NCI-H128 (cell line): ENCODE data around the gene FTSJ1.
"Not testable (repeated sequence)": the region's sequence is repeated elsewhere in the genome, so short reads cannot be mapped to it uniquely, and the experiment has no call there.

ENCODE experiments used
- DNase-seq: peaks from one replicate; lab custom pipeline; 2025; ENCODE audit not compliant: unreplicated experiment; lab: John Stamatoyannopoulos, UW

FTSJ1 gene

GRCh38 chrX:48520976-48521352, 45.0 kb downstream of the FTSJ1 start:
- DNase-seq, result no peak

- peak; percentile 95 for DNase-seq
Measured at GRCh38 chrX:48521353-48522243, 45.6 kb downstream of the FTSJ1 start, which contains the start of gene EBP. Gene EBP (plus strand): TSS chrX:48521808. CDS start chrX:48523772, 1,964 bp downstream.

DNA sequence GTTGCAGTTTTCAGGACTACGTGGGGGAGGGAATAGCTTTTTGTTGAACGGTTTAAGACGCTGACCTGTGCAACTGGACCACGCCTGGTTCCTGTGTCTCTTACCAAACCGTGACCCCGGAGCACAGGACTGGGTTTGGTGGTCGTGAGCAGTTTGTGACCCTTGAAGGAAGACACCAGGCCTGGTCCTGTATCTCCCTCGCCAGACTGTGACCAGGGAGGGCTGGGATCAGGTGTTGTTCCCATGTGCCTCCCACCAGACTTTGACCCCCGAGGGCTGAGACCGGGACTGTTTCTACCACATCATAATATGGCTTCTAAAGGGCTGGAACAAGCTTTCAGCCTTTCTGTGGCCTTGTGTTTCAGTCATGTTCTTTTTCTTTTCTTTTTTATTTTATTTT, 46.3 kb downstream of the FTSJ1 start:
- DNase-seq, result no peak

DNA sequence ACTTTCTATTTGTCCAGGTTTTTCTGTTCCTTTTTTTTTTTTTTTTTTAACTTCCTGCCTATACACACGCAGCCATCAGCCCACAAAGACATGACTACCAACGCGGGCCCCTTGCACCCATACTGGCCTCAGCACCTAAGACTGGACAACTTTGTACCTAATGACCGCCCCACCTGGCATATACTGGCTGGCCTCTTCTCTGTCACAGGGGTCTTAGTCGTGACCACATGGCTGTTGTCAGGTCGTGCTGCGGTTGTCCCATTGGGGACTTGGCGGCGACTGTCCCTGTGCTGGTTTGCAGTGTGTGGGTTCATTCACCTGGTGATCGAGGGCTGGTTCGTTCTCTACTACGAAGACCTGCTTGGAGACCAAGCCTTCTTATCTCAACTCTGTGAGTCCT, 47.7 kb downstream of the FTSJ1 start:
- DNase-seq, result no peak

- DNase-seq, result not testable (repeated sequence)
Measured at GRCh38 chrX:48525853-48526252, 49.9 kb downstream of the FTSJ1 start.

DNA sequence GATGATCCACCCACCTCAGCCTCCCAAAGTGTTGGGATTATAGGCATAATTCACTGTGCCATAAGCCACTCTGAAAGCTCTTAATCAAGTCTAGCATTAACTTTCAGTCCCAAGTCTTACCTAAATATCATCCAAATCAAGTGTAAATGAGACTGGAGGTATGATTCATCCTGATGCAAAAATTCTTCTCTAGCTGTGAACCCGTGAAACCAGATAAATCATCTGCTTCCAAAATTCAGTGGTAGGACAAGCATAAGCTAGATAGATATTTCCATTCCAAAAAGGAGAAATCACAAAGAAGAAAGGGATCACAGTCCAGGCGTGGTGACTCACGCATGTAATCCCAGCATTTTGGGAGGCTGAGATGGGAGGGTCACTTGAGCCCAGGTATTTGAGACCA, 54.7 kb downstream of the FTSJ1 start:
- no peak for DNase-seq

DNA sequence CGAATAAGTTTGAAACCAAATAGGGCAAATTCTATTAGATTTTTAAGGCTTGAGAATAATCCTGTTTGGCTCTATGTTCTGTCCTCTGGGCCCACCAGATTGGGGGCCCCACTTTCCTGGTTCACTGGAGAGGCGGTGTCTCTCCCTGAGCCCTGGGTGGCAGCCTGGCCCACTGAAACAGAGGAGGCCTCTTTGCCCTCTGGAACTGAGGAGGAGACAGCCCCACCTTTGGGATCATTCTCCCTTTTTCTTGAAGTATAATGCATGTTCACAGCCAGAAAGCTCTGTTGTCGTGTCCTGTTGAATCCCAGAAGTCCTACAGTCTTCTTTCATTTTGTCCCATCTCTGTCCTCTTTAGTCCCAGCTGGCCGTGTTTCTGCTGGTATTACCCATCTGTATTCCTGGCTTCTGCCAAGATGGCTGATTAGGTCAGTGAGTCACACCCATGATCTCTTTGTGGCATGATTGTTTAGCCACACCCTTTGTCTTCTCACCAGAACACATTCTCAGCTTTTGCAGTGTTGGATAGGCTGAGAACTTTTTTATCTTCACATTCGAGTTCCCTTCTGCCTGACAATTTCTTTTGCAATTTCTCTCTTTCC, 55.5 kb downstream of the FTSJ1 start:
- DNase-seq, result no peak

DNA sequence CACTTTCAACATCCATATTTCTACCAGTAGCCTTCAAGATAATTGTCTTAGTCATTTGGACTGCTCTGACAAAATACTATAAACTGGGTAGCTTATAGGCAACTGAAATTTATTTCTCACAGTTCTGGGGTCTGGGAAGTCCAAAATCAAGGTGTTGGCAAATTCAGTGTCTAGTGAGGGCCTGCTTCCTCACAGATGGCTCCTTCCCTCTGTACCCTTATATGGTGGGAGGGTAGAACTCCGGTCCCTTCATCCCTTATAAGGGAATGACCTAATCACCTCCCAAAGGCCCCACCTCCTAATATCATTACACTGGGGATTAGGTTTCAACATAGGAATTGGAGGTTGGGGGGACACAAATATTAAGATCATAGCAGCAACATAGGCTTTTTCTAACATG, 56.2 kb downstream of the FTSJ1 start:
- no peak for DNase-seq

DNA sequence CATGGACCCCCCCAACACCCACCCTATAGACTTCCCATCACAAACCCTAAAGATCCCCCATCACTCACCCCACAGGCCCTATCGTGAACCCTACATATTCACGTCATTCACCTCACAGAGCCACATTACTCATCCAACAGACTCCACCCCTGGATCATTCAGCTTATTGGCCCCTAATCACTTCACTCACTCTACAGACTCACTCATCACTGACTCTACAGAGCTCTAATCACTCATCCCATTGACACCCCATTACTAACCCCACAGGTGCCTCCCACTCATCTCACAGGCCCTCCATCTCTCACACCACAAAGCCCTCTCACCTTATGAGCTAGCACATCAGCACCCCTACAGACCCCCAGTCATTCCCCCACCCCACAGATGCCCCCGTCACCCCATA, 57.2 kb downstream of the FTSJ1 start:
- no peak for DNase-seq
